Aorta (tissue), 5 donors: ENCODE results near the gene ACAT2. TPM values are rescaled to one million over a fixed set of nuclear protein-coding genes. Genes with fewer than 3 reads are reported as not detected.

Source experiments
- ATAC-seq: fragments of 200-7000 bp; cut with Tn5 transposase; one replicate; pipeline ENCODE4 v1.9.1; 2022; ENCODE audit warnings: moderate library complexity; ENCODE audit not compliant: low FRiP score
- DNase-seq, 2 donors: peaks; one replicate each; pipeline ENCODE4 v3.0.0-alpha.2; 2020
- H3K27ac ChIP-seq, 2 donors: one replicate each; pipeline ENCODE4 v1.5.1; 2013; ENCODE audit warnings: low read length in 2 of 2, mild to moderate bottlenecking in 2 of 2, moderate library complexity in 2 of 2, control low read depth in 1 of 2, inconsistent platforms in 1 of 2, low read depth in 1 of 2
- H3K27me3 ChIP-seq, 2 donors: one replicate each; pipeline ENCODE4 v1.6.1; 2013; ENCODE audit warnings: control low read depth in 1 of 2, low read length in 1 of 2, mild to moderate bottlenecking in 1 of 2, moderate library complexity in 1 of 2; ENCODE audit not compliant: insufficient read depth in 2 of 2, control insufficient read depth in 1 of 2
- H3K36me3 ChIP-seq, 2 donors: one replicate each; pipeline ENCODE4 v1.6.1; 2013; ENCODE audit warnings: control low read depth in 1 of 2, low read length in 1 of 2, mild to moderate bottlenecking in 1 of 2; ENCODE audit not compliant: insufficient read depth in 2 of 2, control insufficient read depth in 1 of 2
- H3K4me1 ChIP-seq, 2 donors: one replicate each; pipeline ENCODE4 v1.6.1; 2013; ENCODE audit warnings: low read length in 2 of 2, control low read depth in 1 of 2, mild to moderate bottlenecking in 1 of 2, moderate library complexity in 1 of 2; ENCODE audit not compliant: insufficient read depth in 2 of 2, control insufficient read depth in 1 of 2
- H3K4me3 ChIP-seq, 2 donors: one replicate each; pipeline ENCODE4 v1.5.1; 2013; ENCODE audit warnings: low read length in 2 of 2, control low read depth in 1 of 2, mild to moderate bottlenecking in 1 of 2
- H3K9me3 ChIP-seq: one replicate; pipeline ENCODE4 v1.6.1; 2013; ENCODE audit warnings: mild to moderate bottlenecking, low read length; ENCODE audit not compliant: control insufficient read depth
- WGBS, 2 donors: extraction: QIAGEN DNeasy Blood & Tissue Kit; methylation state at CpG; one replicate each; pipeline ENCODE4 v1.1.7; 2013; 5-methylcytosine and 5-hydroxymethylcytosine counted together
- intact Hi-C, 2 donors: fragments of 100-400 bp; cut with DNase I; formaldehyde crosslinking; loops; one replicate each; pipeline versions ENCODE4 v1.14.2 to v1.15.0; 2022
- polyA plus RNA-seq, 2 donors: library from polyadenylated mRNA; stranded (reverse); fragments of 200-250 nt; gene quantifications; one replicate each; pipeline ENCODE4 v1.2.3, GENCODE V29; 2013
- total RNA-seq, 2 donors: library from RNA; stranded (reverse); fragmentation: NEBNext Ultra II Directional; extraction: Animal tissue kit (Norgen Biotek cat#: 25700); gene quantifications; one replicate each; pipeline ENCODE4 v1.2.1, GENCODE V29; 2021
- donor health status: healthy with polysubstance abuse.
- donor health status: Bipolar disorder and iron deficiency.
- donor health status: DM: no; HTN: no; CAD: no.
- donor health status: DM: no; HTN: no; CAD: no.
- donor health status: DM: yes; HTN: yes; CAD: no.

The ACAT2 gene
- total and polyA plus RNA-seq, 4 donors, result 13.0 to 21.4 (median 17.6) TPM

- intact Hi-C loops, result no loop called here
- no peak overlapping the region for H3K27ac ChIP-seq
- WGBS, 2 donors, result 92 to 94% methylated on average over 16 of the region's 16 CpGs
- H3K9me3 ChIP-seq, result no peaks in the 10 kb centered on the region
- H3K4me3 ChIP-seq, result no peak overlapping the region
- DNase-seq (no peak), ATAC-seq (no peak)
- H3K27me3 ChIP-seq, result no peaks in the 10 kb centered on the region
- no peaks in the 10 kb centered on the region for H3K36me3 ChIP-seq
- H3K4me1 ChIP-seq, result no peaks in the 10 kb centered on the region
Observed at GRCh38 chr6:159826968-159827647, 65.3 kb downstream of the ACAT2 start.

- Histone ChIP-seq H3K27ac (no peak overlapping the region), H3K9me3 (no peaks in the 10 kb centered on the region)
- 60 to 63% methylated on average over 7 of the region's 7 CpGs for WGBS, 2 donors
Observed at GRCh38 chr6:159828074-159828473, 66.2 kb downstream of the ACAT2 start.

More at GRCh38 chr6:159828074-159828473, 66.2 kb downstream of the ACAT2 start:
- intact Hi-C loops, result no loop called here
- no peak for ATAC-seq
- no peaks in the 10 kb centered on the region for H3K4me1 ChIP-seq
- no peaks in the 10 kb centered on the region for H3K36me3 ChIP-seq
- no peak overlapping the region for H3K4me3 ChIP-seq
- DNase-seq, result no peak
- no peaks in the 10 kb centered on the region for H3K27me3 ChIP-seq

Other genes starting within 250 kb of the ACAT2 start
- 100 to 1,000 TPM; 387 to 624 TPM for gene SOD2, start 68.8 kb upstream of the ACAT2 start, total RNA-seq
- 100 to 1,000 TPM in 1 of 2 donors, 10 to 100 TPM in 1; 98.1 to 209 TPM for gene SOD2, start 68.8 kb upstream of the ACAT2 start, polyA plus RNA-seq
- 10 to 100 TPM; 91.7 to 94.7 TPM for gene WTAP, start 34.5 kb upstream of the ACAT2 start, total RNA-seq
- gene WTAP, start 34.5 kb upstream of the ACAT2 start, polyA plus RNA-seq, result 10 to 100 TPM; 67.7 to 83.8 TPM
- gene TCP1, start 27.6 kb downstream of the ACAT2 start, total RNA-seq, result 100 to 1,000 TPM; 110 to 146 TPM
- 100 to 1,000 TPM; 105 to 116 TPM for gene TCP1, start 27.6 kb downstream of the ACAT2 start, polyA plus RNA-seq
- gene MRPL18, start 28.4 kb downstream of the ACAT2 start, total RNA-seq, result 10 to 100 TPM; 38.8 to 54.8 TPM
- gene MRPL18, start 28.4 kb downstream of the ACAT2 start, polyA plus RNA-seq, result 10 to 100 TPM; 55.2 to 83.3 TPM
- under 1 TPM in 1 of 2 donors, not detected in 1; 0.26 TPM for gene PNLDC1, start 38.2 kb downstream of the ACAT2 start, total RNA-seq
- gene PNLDC1, start 38.2 kb downstream of the ACAT2 start, polyA plus RNA-seq, result under 1 TPM; 0.38 to 0.46 TPM
- gene MAS1, start 128.9 kb downstream of the ACAT2 start, total RNA-seq, result under 1 TPM in 1 of 2 donors, not detected in 1; 0.12 TPM
- gene MAS1, start 128.9 kb downstream of the ACAT2 start, polyA plus RNA-seq, result not detected
- 10 to 100 TPM; 76.8 to 82.0 TPM for gene IGF2R, start 207.0 kb downstream of the ACAT2 start, total RNA-seq
- 10 to 100 TPM in 1 of 2 donors, 1 to 10 TPM in 1; 5.8 to 32.4 TPM for gene IGF2R, start 207.0 kb downstream of the ACAT2 start, polyA plus RNA-seq